ENCODE measurements around the gene GRID2.

DNA sequence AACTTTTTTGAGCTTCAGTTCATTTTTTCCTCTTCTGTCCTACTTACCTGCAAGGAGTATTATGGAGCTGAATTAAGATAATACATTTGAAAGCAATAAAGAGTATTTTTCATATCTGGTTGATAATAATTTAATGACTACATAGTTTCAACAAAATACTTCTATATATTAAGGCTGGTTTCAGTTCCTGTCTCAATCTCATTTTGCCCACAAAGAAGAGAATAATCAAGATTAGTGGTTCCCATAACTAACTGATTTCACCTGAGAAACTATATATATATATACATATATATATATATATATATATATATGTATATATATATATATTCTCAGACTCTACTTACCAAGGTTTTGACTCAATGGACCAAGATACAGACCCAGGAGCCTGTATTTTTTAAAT lies 1437.1 kb downstream of the GRID2 start:
- TF ChIP-seq, protein P1, sequence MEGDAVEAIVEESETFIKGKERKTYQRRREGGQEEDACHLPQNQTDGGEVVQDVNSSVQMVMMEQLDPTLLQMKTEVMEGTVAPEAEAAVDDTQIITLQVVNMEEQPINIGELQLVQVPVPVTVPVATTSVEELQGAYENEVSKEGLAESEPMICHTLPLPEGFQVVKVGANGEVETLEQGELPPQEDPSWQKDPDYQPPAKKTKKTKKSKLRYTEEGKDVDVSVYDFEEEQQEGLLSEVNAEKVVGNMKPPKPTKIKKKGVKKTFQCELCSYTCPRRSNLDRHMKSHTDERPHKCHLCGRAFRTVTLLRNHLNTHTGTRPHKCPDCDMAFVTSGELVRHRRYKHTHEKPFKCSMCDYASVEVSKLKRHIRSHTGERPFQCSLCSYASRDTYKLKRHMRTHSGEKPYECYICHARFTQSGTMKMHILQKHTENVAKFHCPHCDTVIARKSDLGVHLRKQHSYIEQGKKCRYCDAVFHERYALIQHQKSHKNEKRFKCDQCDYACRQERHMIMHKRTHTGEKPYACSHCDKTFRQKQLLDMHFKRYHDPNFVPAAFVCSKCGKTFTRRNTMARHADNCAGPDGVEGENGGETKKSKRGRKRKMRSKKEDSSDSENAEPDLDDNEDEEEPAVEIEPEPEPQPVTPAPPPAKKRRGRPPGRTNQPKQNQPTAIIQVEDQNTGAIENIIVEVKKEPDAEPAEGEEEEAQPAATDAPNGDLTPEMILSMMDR (IDR thresholded peaks at IDR 0.05; ENCODE audit: poor library complexity, severe bottlenecking), result no peak
- no peak for TF ChIP-seq TAF1 (IDR thresholded peaks at IDR 0.05; ENCODE audit: low read depth)
- TF ChIP-seq, protein P2, sequence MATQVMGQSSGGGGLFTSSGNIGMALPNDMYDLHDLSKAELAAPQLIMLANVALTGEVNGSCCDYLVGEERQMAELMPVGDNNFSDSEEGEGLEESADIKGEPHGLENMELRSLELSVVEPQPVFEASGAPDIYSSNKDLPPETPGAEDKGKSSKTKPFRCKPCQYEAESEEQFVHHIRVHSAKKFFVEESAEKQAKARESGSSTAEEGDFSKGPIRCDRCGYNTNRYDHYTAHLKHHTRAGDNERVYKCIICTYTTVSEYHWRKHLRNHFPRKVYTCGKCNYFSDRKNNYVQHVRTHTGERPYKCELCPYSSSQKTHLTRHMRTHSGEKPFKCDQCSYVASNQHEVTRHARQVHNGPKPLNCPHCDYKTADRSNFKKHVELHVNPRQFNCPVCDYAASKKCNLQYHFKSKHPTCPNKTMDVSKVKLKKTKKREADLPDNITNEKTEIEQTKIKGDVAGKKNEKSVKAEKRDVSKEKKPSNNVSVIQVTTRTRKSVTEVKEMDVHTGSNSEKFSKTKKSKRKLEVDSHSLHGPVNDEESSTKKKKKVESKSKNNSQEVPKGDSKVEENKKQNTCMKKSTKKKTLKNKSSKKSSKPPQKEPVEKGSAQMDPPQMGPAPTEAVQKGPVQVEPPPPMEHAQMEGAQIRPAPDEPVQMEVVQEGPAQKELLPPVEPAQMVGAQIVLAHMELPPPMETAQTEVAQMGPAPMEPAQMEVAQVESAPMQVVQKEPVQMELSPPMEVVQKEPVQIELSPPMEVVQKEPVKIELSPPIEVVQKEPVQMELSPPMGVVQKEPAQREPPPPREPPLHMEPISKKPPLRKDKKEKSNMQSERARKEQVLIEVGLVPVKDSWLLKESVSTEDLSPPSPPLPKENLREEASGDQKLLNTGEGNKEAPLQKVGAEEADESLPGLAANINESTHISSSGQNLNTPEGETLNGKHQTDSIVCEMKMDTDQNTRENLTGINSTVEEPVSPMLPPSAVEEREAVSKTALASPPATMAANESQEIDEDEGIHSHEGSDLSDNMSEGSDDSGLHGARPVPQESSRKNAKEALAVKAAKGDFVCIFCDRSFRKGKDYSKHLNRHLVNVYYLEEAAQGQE (IDR thresholded peaks at IDR 0.05; ENCODE audit: borderline replicate concordance), result no peak
- TF ChIP-seq EP300 (conservative IDR thresholded peaks at IDR 0.05; ENCODE audit: poor library complexity, severe bottlenecking), result no peak
- TF ChIP-seq POLR2AphosphoS5 (IDR thresholded peaks at IDR 0.05), result no peak

Data from neural cell (in vitro differentiated cells).